Measurements from ENCODE around the gene UGT1A3. TPM values are rescaled to one million over a fixed set of nuclear protein-coding genes. Genes with fewer than 3 reads are reported as not detected.
"Not testable (repeated sequence)": the region's sequence is repeated elsewhere in the genome, so short reads cannot be mapped to it uniquely, and the experiment has no call there.

UGT1A3 gene
- total RNA-seq: not detected

DNA sequence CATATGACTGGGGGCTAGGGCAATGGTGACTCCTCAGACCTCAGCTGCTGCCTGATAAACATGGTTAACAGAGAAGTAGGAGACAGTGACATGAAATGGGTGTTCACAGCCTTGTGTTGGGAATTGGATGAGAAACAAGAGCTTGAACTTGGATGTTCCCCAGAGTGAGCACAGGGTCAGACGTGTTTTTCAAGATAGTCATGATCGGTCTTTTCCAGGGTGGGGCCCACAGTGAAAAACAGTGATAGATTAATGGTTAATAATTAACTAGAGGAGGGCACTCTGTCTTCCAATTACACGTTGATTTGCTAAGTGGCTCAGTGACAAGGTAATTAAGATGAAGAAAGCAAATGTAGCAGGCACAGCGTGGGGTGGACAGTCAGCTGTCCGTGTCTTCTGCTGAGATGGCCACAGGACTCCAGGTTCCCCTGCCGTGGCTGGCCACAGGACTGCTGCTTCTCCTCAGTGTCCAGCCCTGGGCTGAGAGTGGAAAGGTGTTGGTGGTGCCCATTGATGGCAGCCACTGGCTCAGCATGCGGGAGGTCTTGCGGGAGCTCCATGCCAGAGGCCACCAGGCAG, at the start of gene UGT1A3:
Gene UGT1A3, plus strand, starts transcription at position 320 of the 579 bp plus-strand sequence. Its CDS starts 85 bp downstream, at position 405.
- FAIRE-seq (no peak), DNase-seq (ENCODE audit: low spot score in 2 of 2) (no peak)

DNA sequence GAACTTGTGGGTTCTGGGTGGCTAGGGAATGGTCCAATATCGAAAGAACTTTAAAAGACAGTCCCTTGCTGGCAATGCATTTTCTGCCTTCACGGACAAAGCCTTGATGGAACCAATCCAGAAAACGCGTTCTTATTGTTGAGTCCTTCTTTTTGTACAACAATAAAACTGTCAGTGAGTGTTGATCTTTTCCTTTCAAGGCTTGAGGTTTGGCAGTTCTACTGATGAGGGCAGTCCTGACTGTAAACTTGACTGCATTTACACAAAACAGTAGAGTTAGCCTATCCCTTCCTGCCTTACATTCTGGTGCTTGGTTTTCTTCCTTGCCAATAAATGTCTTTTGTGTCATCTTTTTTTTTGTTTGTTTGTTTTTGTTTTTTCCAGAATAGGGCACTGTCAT, 49.6 kb upstream of the UGT1A3 start:
- FAIRE-seq: no peak
- no peak for DNase-seq (ENCODE audit: low spot score in 2 of 2)

DNA sequence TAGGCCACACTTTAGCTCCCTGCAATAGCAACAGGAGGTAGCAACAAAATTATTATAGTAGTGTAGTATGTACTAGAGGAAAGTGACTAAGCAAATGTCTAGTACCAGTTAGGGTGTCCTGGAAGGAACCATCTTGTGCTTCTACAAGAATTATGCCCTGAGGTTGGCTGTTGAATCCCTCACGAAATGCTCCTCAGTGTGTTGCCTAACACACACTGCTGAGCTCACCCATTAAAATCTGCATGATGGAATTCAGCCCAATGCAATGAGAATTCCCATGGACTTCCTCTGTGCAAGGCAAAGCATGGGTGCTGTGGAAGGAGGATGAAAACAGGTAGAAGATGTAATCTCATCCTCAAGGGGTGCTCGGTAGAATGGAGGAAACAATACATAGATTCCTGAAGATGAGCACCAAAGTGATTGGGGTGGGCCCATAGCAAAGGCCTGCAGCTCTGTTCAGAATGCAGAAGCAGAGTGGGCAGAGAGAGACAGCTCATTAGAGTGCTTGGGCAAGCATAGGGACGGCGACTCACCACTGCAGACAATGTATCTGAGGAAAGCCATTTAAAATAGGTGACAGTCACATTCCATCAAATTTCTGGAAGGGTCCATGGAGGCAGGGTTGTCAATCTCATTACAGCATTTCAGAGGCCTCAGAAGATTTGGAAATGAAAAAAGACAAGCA, 48.3 kb upstream of the UGT1A3 start:
- DNase-seq (ENCODE audit: low spot score in 2 of 2) (no peak), FAIRE-seq (no peak)

- FAIRE-seq (no peak), DNase-seq (ENCODE audit: low spot score in 2 of 2) (no peak)
These were observed 47.2 kb upstream of the UGT1A3 start, which contains the start of gene UGT1A7 for GRCh38 chr2:233681521-233682099. UGT1A7 (plus strand) TSS chr2:233681901; CDS start chr2:233681938, 37 bp downstream.

- FAIRE-seq: no peak
- no peak for DNase-seq (ENCODE audit: low spot score in 2 of 2)
These were observed 44.2 kb upstream of the UGT1A3 start for GRCh38 chr2:233684640-233685039.

- DNase-seq (ENCODE audit: low spot score in 2 of 2): no peak
- no peak for FAIRE-seq
These were observed 41.9 kb upstream of the UGT1A3 start for GRCh38 chr2:233686928-233687327.

- FAIRE-seq: no peak
These were observed 40.5 kb upstream of the UGT1A3 start for GRCh38 chr2:233688341-233688740.

DNA sequence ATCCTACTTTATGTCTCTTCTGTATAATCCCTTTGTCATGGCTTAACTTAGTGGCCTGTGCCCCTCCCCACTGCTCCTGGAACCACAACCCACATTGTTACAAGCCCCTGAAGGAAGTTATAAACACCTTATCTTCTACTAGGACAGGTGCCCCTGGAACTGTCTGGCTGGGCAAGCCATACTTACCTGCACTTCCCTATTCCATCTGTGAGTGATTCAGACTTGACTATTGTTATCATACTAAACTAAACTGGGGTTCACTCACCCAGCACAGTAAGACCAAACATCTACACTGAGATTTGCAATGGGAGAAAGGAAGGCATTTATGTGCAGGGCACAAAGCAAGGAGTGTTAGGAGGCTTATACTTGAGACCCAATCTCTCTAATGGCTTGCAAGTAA, 39.8 kb upstream of the UGT1A3 start:
- FAIRE-seq (no peak), DNase-seq (ENCODE audit: low spot score in 2 of 2) (no peak)

More at GRCh38 chr2:233688341-233688740, 40.5 kb upstream of the UGT1A3 start:
- no peak for DNase-seq (ENCODE audit: low spot score in 2 of 2)

DNA sequence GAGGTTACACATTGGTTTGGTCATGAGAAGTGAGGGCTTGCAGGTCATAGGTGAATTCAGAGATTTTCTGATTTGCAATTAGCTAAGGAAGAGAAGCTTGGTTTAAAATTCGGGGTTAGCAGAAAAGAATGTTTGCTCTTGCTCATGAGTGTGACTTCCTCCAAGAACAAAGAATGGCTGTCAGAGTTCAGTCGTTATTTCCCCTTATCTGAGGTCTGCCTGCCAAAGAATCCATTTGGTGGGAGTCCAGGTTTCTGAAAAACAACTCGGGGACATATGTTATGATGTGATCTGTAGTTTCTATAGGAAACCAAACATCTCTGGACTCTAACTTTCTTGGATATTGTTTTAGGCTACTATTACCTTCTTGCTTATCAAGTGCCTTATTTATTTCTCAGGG, 39.3 kb upstream of the UGT1A3 start:
- no peak for DNase-seq (ENCODE audit: low spot score in 2 of 2)
- FAIRE-seq: no peak

DNA sequence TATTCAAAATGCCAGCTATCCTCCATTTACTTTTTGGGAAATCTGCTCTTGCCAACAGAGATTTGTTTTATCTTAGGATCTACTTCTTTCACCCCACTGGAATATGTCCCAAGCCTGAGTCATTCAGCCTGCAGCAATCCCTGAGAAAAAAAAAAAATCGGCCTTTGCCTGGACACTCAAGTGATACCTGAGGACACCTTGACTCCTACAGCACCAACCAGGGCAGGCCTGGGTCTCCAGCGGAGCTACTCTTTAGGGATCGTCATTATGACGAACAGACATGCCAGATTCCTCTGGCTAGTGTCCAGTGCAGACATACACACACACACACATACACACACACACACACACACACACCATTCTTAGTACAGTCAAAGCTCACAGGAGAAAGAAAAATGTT, 38.4 kb upstream of the UGT1A3 start:
- DNase-seq (ENCODE audit: low spot score in 2 of 2) (no peak), FAIRE-seq (no peak)

DNA sequence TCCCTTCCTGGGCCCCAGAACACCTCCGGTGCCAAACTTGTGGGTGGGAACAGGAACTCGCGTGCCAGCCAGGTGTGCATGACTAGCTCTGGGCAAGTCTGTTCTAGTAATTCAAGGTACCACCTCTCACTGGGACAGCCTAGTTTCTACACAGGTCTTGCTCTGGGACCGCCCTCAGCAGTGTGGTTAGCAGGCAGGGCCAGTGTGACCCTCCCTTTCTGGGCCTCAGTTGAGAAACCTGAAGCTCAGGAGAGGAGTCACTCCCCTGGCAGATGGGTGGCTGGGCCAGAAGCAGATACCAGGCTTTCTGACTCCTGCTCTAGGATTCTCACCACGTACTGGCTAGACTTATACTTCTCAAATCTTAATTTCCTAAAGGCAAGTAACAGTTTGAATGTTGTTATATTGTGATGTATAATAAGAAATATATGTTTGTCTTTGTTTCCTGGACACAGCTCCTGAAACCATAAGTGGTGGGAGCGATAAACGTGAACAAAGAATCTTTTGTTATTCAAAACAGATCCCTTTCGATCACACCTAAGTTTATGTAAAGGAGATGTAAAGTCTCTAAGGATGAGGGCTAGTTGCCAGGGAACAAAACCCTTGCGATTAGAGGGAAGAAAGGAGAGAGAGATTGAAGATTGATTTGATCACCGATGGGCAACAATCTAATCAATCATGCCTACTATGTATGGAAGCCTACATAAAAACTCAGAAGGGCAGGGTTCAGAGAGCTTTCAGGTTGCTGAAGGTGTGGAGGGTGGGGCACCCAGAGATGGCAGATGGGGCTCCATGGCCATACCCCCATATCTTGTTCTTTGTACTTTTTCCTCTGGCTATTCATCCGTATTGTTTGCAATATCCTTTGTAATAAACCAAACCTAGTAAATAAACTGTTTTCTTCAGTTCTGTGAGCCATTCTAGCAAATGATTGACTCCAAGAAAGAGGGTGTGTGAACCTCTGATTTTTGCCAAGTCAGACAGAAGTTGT, 37.1 kb upstream of the UGT1A3 start:
- FAIRE-seq: no peak

GRCh38 chr2:233692648-233693047, 36.2 kb upstream of the UGT1A3 start, which contains the start of gene UGT1A6:
UGT1A6 (plus strand) TSS chr2:233692890; CDS start chr2:233693005, 115 bp downstream.
- FAIRE-seq: no peak
- no peak for DNase-seq (ENCODE audit: low spot score in 2 of 2)

More for the DNA sequence above, 37.1 kb upstream of the UGT1A3 start:
- no peak for DNase-seq (ENCODE audit: low spot score in 2 of 2)

DNA sequence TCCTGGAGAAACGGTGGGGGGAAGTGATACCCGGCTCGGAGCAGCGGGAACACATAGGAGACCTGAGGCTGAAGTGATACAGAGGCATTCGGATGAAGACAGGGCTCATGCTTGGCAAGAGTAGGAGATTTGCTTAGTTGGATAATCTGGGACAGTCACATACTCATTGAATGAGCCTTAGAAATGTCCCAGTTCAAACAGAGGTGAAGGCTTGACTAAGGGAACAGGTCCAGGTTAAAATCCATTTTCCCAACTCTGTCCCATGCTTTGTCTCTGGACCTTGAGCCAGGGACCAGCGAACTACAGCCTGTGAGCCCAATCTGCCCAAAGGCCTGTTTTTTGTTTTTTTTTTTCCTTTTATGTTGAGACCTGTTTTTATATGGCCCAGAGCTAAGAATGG, 34.9 kb upstream of the UGT1A3 start:
- FAIRE-seq: no peak
- no peak for DNase-seq (ENCODE audit: low spot score in 2 of 2)

- FAIRE-seq (no peak), DNase-seq (ENCODE audit: low spot score in 2 of 2) (no peak)
These were observed 30.1 kb upstream of the UGT1A3 start for GRCh38 chr2:233698740-233699139.

- no peak for DNase-seq (ENCODE audit: low spot score in 2 of 2)
- no peak for FAIRE-seq
These were observed 29.3 kb upstream of the UGT1A3 start for GRCh38 chr2:233699424-233700027.

GRCh38 chr2:233700028-233700635, 28.7 kb upstream of the UGT1A3 start:
- FAIRE-seq: no peak
- no peak for DNase-seq (ENCODE audit: low spot score in 2 of 2)

GRCh38 chr2:233700842-233701241, 28.0 kb upstream of the UGT1A3 start:
- not testable (repeated sequence) for FAIRE-seq; DNase-seq (ENCODE audit: low spot score in 2 of 2)

GRCh38 chr2:233702238-233702637, 26.6 kb upstream of the UGT1A3 start:
- no peak for FAIRE-seq
- DNase-seq (ENCODE audit: low spot score in 2 of 2): no peak

GRCh38 chr2:233705911-233706506, 22.8 kb upstream of the UGT1A3 start:
- no peak for FAIRE-seq
- no peak for DNase-seq (ENCODE audit: low spot score in 2 of 2)
